Activated CD8-positive, alpha-beta memory T cell treated with anti-CD3 and anti-CD28 coated beads for 1 hour (primary cell): ENCODE measurements around the gene POLR2E.

Experiments
- DNase-seq, 2 donors: peaks; one replicate each; pipeline ENCODE4 v3.0.0-alpha.2; 2020; ENCODE audit warnings: low read depth in 1 of 2; ENCODE audit errors: extremely low read depth in 1 of 2

POLR2E gene

DNA sequence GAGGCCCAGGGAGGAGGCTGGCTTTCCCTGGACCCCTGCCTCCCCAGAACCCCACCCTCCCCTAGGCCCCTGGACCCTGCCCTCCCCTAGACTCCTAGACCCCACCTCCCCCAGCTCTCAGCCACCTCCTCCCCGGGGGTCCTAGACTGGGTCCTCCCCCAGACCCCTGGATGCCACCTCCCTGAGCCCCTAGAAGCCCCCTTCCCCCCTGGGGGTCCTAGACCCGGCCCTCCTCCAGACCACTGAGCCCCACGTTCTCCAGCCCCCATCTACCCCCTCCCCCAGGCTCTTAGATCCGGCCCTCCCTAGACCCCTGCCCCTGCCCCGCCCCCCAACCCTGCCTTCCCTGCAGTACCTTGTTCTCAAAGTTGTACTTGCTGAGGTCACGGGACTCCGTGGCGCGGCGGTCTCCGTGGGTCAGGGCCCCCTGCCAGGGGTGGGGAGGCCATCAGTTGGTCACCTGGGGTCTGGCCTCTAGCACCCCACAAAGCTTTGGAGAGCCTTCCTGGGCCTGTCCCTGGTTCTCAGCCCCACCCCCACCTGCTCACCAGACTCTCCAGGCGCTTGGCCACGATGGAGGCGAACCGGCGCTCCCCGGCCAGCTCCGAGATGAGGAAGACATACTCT lies 16.6 kb upstream of the POLR2E start:
- no peak for DNase-seq

DNA sequence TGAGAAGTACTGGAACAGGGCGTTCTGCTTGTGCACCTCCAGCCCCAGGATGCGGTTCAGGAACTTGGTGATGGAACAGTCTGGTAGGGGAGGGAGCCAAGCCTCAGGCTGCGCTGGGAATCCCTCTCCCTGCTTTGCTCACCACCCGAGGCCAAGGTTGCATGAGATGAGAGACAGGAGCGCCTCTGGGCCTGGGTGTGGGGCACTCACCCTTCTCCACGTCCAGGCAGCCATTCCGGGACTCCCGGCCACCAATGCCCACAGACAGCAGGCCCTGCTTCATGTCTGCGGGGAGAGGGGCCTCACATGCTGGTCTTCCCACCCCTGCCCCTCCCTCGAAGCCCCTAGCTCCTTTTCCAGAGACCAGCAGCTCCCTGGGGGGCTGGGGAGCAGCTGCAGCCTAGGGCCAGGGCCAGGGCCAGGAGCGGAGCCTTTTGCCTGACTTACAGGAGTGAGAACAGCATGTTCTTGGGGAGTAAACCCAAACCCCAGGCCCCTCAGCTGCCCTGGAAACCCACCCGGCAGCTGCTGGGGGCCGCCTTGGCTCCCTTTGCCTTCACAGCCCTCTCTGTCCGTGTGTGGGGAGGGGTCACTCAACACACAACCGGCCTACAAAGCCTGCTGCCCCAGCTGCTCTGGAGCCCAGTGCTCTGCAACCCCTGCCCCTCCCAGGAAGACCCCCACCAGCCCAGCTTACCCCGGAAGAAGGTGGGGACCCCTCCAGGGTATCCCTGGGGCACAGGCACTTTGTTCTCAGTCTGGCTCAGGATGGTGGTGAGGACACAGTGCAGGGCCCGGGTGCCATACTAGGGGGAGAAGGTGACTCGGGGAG lies 15.8 kb upstream of the POLR2E start:
- no peak for DNase-seq

GRCh38 chr19:1109697-1110671 lies 14.8 kb upstream of the POLR2E start:
- no peak for DNase-seq

DNA sequence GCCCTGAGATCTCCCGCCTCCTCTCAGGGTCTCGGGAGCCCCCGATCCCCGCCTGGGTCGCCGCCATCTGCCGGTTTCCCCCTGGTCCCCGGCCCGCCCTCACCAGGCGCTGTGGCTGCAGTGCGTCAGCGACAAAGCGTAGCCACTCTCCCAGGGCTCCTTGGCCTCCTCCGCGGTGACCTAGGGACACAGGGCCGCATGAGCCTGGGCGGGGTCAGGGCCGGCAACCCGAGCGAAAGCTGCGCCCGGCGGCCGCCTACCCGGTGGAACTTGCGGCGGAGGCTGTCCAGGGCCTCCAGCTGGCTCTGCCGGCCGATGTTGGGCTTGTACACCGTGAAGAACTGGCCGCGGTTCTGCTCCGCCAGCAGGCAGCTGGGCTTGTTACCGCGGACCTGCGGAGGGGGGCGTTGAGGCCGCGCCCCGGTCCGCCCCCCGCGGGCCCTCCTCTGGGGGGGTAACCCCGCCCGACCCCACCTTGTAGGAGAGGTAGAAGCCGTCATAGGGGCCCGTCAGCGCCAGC lies 13.9 kb upstream of the POLR2E start:
- no peak for DNase-seq

GRCh38 chr19:1108291-1109031 lies 13.3 kb upstream of the POLR2E start:
- DNase-seq = no peak

DNA sequence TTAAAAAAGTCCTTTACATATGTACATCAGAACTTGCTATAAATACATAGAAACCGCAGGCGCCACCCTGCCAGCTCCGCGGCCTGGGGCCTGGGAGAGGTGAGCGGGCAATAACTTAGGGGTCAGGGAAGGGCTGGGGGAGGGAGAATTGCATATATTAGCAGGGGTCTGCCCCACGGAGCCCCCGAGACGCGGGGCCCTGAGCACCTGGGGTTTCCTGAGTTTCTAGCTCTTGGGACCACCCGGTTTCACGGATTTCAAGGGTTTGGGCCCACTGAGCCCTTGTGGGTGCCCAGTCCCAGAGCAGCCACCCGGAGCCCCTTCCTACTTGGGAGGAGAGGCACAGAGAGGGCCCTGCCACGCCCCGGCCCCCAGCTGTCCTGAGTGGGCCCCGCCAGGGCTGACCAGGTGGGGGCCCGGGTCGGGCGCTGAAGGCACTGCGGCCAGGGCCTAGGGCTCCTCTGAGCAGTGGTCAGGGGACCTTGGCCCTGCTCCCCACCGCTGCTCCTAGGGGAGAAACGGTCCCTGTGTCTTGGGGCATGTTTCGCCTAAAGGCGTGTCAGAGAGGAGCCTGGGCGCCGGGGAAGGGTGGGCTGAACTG lies 12.6 kb upstream of the POLR2E start:
- DNase-seq = no peak

DNA sequence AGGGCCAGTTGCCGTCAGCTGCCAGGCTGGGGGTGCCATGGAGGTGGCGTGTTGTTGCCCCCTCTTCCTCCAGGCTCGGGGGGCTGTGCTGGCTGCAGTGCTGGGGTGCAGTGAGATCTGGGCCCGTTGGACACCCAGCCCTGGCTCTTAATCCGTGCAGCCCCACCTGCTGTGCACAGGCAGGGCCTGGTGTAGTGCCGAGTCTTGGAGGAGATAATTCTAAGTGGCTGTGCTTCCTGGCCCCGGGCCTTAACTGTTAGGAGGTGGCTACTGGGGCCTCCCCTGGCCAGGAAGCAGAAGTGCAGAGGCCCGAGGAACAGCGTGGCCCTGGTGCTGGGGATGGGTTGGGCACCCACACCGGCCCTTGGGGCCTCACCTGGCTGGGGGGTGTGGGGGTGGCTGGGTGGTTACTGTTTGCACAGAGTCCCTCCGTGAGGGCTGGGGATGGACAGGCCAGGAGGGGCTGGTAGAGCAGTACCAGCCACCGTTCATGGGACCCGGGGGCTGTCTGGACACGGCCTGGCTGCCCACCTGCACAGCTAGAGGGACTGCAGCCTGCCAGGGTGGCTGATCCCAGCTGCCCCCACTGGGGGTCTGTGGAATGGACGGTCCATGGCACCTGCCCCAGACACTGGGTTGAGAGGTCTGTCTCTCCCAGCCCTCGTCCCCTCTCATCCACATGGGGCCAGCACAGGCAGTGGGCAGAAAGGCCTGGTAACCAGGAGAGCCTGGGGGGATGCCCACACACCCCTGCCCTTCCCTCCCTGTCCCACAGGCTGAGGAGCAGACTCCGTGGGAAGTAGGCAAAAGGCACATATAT lies 11.9 kb upstream of the POLR2E start:
- no peak for DNase-seq

DNA sequence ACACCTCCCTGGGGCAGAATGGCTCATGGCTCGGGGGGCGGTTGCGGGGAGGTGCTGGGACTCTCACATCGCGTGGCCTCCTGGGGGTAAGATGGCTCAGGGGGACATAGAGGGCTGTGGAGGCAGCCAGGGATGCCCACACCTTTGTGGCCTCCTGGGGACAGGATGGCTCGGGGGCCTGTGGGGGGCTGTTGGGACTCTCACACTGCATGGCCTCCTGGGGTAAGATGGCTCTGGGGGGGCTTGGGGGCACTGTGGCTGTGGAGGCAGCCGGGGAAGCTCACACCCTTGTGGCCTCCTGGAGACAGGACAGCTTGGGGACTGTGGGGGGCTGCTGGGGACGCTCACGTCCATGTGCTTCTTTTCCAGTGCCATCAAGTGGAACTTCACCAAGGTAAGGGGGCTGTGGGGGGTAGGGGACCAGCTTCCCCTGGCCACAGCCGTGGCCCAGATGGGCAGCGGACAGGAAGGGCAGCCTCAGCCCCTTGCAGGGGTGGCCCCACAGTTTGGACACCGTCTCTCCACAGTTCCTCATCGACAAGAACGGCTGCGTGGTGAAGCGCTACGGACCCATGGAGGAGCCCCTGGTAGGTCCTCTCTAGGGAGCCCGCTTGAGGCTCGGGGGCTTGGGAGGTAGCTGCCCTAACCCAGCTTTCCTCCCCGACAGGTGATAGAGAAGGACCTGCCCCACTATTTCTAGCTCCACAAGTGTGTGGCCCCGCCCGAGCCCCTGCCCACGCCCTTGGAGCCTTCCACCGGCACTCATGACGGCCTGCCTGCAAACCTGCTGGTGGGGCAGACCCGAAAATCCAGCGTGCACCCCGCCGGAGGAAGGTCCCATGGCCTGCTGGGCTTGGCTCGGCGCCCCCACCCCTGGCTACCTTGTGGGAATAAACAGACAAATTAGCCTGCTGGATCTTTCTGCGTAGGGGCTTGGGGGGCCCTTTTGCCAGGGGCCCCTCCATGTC lies 11.0 kb upstream of the POLR2E start:
- no peak for DNase-seq

DNA sequence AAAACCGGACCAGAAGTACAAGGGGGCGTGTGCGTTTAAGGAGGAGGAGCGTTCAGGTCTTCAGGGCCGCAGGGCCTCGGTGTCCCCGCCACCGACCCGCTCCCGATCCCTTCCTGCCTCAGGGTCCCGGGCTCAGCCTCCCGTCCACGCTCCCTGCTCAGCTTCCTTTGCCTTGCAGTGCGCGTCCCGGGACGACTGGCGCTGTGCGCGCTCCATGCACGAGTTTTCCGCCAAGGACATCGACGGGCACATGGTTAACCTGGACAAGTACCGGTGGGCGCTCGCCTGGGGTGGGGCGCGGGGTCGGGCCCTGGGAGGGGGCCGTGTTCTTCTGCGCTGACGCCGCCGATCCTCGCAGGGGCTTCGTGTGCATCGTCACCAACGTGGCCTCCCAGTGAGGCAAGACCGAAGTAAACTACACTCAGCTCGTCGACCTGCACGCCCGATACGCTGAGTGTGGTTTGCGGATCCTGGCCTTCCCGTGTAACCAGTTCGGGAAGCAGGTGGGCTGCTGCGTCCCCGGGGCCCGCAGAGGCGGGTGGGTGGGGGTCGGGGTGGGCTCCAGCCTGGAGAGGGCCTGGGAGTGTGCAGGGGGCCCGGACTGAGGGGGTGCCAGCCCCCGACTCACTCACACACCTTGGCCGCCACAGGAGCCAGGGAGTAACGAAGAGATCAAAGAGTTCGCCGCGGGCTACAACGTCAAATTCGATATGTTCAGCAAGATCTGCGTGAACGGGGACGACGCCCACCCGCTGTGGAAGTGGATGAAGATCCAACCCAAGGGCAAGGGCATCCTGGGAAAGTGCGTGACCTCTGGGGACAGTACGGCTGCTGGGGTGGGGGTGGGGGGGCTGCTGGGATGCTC lies 10.1 kb upstream of the POLR2E start:
- DNase-seq = no peak

GRCh38 chr19:1104311-1105007 lies 9.3 kb upstream of the POLR2E start:
- peak in 1 of 2 donors; percentile 62 for DNase-seq

DNA sequence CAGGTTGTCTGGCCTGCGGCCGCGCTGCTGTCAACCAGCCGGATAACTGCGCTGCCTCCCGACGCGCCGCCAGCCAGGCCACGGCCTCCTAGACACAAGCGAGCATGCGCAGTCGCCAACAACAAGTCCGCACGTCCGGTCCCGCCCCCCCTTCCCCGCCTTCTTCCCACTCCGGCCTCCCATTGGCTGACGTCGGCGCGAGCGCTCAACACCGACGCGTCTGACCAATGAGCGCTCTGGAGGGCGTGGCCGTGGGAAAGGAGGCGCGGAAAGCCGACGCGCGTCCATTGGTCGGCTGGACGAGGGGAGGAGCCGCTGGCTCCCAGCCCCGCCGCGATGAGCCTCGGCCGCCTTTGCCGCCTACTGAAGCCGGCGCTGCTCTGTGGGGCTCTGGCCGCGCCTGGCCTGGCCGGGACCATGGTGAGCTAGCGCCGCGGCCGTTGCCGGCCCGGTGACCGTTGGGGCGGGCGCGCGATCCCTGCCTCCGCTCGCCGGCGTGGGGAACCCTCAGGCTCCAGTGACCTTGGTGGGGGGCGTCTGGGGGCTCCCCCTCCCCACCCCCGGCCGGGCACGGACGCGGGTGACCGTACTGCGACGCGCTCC lies 8.6 kb upstream of the POLR2E start, which contains the start of gene GPX4:
Gene GPX4 (plus strand): TSS at position 287 of the 603 bp plus-strand sequence. CDS start 50 bp downstream, at position 337.
- DNase-seq = peak; percentile 98

DNA sequence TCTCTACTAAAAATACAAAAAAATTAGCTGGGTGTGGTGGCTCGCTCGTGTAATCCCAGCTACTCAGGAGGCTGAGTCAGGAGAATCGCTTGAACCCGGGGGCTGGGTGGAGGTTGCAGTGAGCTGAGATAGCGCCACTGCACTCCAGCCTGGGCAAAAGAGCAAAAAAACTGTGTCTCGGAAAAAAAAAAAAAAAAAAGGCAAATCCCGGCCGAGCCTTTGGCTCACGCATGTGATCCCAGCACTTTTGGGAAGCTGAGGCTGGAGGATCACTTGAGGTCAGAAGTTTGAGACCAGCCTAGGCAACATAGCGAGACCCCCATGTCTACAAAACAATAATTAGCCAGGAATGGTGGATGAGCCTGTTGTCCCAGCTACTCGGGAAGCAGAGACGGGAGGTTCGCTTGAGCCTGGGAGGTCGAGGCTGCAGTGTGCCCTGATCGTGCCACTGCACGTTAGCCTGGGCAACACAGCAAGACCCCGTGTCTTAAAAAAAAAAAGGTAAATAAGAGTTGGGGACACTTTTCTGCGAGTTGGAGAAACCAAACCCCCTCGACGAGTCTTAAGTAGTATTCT lies 8.0 kb upstream of the POLR2E start:
- no peak for DNase-seq

DNA sequence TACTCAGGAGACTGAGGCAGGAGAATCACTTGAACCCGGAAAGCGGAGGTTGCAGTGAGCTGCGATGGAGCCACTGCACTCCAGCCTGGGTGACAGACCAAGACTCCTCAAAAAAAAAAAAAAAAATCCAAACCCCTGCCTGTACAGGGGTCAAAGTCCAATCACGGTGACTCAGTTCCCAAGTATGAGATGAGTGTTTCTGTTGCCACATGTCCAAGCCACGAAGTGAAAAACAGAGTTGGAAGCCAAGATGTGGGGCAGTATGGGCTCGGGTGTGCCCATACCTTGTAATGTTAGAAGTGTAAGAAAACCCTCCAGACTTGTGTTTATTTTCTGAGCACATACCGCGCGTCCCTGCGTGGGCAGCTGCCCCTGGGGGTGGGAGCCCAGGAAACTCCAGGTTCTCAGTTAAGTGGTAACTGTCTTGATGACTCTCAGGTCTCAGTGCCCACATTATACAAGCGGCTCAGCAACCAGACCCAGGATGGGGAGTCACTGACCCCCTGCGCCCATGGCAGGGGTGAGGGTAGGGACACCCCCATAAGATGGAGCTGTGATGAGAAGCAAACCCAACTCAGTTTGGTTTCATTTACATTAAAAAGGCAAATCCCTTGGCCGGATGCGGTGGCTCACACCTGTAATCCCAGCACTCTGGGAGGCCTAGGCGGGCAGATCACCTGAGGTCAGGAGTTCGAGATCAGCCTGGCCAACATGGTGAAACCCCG lies 7.4 kb upstream of the POLR2E start:
- DNase-seq = no peak

DNA sequence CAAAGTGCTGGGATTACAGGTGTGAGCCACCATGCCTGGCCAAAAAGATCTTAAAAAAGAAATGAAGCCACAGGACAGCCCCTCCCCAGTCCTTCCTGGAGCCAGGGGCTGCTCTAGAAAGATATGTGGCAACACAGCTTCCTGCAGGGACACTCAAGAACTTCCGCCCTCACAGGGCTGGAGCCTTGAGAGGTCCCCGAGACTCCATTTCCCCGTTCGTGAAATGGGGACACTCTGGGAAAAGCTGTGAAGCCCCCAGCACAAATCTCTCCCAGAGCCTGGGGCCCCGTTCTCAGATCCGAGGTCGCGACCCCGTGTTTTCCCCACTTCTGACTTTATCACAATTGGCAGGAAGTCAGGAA lies 6.1 kb upstream of the POLR2E start:
- no peak for DNase-seq
